Non-pigmented ciliary epithelial cell (primary cell): ENCODE results near the gene C6orf52.
"Not testable (repeated sequence)": the region's sequence is repeated elsewhere in the genome, so short reads cannot be mapped to it uniquely, and the experiment has no call there.

Source experiments
- DNase-seq: peaks from one replicate; pipeline ENCODE4 v3.0.0-alpha.2; 2010; ENCODE audit warnings: low read depth

C6orf52 gene

DNA sequence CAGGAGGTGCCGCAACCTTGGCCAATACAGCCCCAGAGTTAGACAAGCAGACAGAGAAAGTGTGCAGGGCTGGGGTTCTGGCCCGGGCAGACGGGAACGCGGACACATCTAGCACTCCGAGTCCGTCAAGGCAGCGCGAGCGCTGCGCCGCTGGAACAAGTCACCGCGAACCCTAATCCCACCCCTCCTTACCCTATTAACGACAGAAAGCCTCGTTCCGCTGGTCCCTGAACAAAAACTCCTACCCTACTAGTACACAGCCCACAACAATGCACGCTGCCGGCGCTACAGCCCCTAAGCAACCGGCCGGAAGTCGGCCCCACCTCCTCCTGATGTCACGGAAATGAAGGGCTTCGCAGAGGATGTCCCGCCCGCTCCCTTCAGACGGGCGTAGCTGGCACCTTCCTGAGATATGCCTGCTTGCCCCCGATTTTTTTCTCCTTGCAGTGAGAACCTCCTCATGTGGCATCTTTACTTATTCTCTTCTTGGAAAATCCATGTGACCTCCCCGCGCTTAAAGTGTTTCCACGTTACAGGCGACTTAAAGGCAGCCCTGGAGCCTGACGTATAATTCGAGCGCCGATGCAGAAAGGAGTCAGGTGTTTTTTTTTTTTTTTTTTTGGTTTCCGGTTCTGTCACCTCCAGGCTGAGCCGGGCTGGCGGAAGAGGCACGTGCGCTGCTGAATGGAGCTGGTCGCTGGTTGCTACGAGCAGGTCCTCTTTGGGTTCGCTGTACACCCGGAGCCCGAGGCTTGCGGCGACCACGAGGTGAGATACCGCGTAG is at the start of gene C6orf52, which contains the start of gene PAK1IP1:
Gene C6orf52, minus strand, starts transcription at position 315 of the 784 bp plus-strand sequence. CDS start 7,066 bp downstream, outside the sequence.
Gene PAK1IP1, plus strand, starts transcription at position 671 of the 784 bp plus-strand sequence. Its CDS starts 14 bp downstream, at position 685.
- DNase-seq, result peak; percentile 55

DNA sequence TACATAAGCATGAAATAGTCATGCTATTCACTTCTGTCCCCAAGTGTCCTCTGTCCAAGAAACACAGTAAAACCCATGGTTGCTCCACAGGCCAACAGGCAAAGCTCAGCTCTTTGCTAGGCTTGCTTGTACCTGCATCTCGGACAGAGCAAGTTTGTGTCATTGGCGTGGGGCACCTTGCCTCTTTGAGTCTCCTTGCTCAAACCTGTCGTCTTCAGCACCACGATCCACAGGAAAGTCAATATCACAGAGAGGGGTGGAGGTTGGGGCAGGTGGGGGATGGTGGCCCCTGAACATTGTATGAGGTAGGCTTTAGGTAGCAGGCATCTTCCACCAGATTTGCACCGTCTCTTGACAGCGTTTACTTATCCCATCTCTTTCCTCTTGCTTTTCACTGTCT is 49.1 kb upstream of the C6orf52 start:
- no peak for DNase-seq

DNA sequence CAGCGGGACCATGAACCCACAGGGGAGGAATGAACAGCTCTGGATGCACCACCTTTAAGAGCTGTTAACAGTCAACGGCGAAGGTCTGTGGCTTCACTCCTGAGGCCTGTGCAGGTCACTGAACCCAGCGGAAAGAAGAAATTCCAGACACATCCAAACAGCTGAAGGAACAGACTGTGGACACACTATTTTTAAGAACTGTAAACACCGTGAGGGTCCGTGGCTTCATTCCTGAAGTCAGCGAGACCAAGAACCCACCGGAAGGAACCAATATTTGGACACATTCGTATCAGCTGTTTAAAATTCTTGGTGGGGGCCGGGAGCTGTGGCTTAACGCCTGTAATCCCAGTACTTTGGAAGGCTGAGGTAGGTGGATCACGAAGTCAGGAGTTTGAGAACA is 47.8 kb upstream of the C6orf52 start:
- no peak for DNase-seq

DNA sequence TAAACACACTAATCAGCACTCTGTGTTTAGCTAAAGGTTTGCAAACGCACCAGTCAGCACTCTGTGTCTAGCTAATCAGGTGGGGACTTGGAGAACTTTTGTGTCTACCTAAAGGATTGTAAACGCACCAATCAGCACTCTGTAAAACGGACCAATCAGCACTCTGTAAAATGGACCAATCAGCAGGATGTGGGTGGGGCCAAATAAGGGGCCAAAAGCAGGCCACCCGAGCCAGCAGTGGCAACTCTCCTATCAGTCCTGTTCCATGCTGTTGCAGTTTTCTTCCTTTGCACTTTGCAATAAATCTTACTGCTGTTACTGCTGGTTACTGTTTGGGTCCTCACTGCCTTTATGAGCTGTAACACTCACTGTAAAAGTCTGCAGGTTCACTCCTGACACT is 47.2 kb upstream of the C6orf52 start:
- DNase-seq, result not testable (repeated sequence)

DNA sequence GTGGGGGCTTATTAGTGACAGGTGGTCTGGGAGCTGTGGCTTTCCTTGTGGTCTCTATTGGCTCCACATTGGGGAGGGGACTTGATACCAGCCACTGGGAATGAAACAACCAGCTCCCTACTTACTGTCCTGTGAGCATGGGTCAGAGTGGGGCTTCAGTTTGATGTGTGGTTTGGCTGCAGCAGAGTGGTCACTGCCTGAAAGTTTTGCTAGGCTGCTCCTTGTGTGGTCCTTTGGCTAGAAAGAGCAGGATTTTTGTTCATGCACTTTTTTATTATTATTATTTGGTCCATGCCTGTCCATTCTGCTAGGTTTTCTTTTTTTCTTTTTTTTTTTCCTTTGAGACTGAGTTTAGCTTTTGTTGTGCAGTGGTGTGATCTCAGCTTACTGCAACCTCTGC is 45.6 kb upstream of the C6orf52 start:
- DNase-seq, result no peak

DNA sequence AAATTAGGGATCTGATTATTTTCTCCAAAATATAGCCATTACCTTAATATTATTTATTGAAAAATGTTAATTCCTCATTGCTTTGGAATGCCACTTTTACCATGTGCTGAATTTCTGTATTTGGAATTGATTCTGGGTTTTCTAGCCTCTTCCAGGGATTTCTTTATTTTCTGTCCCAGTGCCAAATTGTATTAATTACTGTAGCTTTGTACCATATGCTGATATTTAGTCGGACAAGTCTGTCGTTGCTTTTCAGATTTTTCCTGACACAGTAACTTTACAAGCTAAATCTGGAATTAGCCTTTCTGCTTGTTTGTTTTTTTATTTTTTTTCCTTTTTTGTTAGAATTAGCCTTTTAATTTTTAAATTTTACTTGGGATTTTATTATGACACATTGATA is 42.3 kb upstream of the C6orf52 start:
- no peak for DNase-seq

DNA sequence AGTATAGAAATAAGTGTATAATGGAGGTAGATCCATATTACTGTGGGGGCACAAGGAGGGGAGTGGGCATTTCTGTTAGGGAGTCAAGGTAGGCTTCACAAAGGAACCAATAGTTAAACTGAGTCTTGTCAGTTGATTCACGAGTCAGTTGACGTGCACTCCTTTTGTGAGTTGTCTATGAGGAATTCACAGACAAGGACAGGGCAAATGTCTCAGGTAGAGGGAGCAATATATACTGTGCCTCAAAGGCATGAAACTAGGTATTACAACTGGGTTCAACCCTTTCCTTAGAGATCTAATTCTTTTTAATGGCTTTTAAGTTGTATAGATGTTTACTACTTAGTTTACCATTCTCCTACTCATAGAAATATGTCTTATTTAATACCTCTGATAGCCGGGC is 39.4 kb upstream of the C6orf52 start:
- no peak for DNase-seq

DNA sequence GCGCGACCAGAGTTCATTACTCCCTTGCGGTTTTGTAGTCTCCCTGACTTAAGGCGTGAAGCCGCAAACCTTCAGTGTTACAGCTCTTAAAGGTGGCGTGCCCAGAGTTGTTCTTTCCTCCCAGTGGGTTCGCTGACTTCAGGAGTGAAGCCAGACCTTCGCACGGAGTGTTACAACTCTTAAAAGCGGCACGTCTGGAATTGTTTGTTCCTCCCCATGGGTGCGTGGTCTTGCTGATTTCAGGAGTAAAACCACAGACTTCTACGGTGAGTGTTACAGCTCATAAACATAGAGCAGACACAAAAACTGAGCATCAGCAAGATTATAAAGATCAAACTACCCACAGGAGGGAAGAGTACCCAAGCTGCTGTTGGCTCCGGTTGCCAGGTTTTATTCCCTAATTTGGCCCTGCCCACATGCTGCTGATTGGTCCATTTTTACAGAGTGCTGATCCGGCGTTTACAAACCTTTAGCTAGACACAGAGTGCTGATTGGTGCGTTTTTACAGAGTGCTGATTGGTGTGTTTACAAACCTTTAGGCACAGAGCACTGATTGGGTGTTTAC is 38.8 kb upstream of the C6orf52 start:
- no peak for DNase-seq

DNA sequence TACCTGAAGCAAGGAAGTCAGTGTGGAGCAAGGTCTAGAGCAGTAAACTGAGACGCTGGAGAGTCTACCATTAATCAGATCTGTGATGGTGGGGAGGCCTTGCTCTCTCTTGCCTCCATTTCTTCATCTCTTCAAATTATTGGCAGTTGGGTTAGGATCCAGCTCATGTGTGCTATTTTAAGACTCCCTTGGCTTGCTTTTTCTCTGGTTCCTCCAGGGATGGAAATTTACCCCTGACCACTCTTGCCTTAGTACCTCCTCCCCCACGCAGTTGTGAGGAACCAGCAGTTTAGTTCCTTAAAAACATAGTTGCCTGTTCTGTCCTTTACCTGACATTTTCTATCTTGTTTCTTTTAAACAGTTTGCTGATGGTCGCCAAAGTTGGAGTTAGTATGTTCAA is 35.8 kb upstream of the C6orf52 start:
- DNase-seq, result no peak

DNA sequence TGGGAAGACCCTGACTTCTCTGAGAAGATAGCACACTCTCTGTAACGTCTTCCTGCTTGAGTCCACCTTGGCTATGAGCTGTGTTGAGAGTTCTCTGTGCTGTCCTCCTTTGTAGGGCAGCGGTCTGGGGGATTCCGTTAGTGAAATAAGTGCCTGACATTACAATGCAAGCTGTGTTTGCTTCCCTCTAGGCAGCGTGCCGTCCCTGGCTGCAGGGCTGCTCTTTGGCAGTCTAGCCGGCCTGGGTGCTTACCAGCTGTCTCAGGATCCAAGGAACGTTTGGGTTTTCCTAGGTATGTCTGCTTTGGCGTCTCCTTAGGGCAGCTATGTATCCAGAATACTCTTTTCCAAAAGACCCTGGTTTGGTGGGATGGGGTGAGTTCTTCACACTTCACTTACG is 31.3 kb upstream of the C6orf52 start:
- no peak for DNase-seq

DNA sequence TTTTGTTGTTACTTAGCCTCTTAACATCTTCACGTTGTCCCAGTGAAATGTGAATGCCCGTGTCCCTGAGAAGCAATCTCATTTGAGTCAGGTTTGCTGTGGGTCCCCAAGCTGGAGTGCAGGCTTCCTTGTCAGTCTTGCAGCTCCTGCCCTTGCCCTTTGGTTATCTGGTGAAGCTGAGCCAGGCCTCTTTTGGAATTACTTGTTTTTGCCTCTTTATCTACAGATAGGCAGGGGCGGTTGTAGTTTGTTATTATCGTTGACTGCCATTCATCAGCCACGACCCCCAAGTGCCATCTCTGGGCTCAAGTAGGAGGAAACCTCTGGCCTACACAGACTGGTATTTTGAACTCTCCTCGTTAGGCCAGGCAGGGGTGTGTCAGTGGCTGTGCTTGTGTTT is 30.6 kb upstream of the C6orf52 start:
- no peak for DNase-seq

DNA sequence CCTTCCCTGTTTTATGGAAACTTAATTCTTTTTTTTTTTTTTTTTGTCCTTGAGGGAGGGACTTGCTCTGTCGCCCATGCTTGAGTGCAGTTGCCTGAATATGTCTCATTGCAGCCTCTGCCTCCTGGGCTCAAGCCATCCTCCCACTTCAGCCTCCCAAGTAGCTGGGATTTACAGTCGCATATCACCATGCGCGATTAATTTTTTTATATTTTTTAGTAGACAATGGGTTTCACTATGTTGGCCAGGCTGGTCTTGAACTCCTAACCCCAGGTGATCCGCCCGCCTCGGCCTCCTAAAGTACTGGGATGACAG is 29.1 kb upstream of the C6orf52 start:
- no peak for DNase-seq

DNA sequence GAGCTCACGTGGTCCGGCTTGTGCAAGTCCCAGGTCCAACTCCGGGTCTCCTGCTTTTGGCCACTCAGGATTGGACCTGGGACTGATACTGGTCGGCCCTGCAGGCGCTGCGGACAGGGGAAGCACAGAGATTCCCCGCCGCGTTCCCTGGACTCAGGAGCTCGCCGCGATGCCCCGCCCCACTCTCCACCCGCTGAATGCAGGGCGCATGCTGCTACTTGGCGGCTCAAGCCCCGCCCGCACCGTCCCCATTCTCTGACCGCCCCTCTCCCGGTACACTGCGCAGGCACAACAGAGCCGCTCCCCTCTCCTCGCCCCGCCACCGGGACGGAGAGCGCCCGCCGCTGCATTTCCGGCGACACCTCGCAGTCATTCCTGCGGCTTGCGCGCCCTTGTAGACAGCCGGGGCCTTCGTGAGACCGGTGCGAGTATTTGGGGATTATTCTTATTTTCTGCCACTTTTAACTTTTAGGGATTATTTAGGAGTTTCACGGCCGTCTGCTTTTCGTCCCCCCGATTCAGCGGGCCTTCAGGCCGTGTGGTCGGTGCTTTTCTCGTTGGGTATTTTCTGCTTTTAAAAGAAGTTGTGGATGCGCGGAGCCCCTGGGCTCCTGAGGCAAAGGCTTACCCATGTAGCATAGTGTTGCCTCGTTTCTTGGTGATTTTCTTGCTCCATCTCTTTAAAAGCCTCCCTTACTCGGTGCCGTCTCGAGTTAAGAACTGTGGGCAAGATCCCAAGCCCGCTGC is 28.6 kb upstream of the C6orf52 start, which contains the start of gene TMEM14C:
Gene TMEM14C, plus strand, starts transcription at position 251 of the 747 bp plus-strand sequence. CDS start 1,544 bp downstream, outside the sequence.
- DNase-seq, result peak; percentile 89

DNA sequence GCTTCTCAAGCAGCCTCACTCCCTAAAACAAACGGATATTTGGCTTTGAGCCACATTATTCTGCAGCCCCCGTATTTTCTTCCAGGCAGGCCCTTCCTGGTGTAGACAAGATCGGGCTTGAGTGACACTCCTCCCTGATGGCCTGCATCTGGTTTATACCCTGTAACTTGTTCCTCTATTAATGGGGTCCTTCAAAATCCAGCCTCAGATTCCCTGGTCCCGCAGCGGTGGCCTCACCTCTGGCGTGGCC is 28.1 kb upstream of the C6orf52 start:
- DNase-seq, result no peak

DNA sequence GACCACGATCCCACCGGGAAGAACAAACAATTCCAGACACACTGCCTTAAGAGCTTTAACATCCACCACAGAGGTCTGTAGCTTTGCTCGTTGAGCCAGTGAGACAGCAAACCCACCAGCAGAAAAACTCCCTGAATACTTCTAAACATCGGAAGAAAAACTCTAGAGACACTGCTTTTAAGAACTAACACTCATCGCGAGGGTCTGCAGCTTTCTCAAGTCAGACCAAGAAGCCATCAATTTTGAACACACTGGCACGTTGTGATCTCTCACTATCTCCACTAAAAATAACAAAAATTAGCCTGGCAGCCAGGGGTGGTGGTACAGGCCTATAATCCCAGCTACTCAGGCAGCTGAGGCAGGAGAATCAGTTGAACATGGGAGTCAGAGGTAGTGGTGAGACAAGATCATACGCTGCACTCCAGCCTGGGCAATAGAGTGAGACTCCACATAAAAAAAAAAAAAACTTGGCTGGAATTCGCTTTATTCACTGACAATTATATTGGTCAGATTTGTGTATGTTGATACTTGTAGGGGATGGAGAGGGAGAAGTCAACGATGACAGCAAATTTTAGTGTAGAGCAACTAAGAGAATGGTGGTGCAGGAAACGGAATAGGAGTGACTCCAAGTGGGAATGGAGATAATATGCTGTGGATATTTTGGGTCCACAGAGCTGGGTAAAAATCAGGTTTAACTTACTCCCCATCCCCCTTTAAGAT is 27.6 kb upstream of the C6orf52 start:
- no peak for DNase-seq

DNA sequence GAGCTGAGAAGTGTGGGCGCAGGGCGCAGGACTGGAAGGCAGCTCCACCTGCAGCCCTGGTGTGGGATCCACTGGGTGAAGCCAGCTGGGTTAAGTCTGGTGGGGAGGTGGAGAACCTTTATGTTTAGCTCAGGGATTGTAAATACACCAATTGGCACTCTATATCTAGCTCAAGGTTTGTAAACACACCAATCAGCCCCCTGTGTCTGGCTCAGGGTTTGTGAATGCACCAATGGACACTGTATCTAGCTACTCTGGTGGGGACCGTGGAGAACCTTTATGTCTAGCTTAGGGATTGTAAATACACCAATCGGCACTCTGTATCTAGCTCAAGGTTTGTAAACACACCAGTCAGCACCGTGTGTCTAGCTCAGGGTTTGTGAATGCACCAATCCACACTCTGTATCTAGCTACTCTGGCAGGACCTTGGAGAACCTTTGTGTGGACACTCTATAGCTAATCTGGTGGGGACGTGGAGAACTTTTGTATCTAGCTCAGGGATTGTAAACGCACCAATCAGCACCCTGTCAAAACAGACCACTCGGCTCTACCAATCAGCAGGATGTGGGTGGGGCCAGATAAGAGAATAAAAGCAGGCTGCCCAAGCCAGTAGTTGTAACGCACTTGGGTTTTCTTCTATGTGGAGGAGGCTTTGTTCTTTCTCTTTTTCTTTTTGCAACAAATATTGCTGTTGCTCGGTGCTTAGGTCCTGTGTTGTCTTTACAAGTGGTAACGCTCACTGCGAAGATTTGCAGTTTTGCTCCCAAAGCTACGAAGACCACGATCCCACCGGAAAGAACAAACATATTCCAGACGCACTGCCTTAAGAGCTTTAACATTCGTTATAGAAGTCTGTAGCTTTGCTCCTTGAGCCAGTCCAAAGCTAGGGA is 26.8 kb upstream of the C6orf52 start:
- not testable (repeated sequence) for DNase-seq

DNA sequence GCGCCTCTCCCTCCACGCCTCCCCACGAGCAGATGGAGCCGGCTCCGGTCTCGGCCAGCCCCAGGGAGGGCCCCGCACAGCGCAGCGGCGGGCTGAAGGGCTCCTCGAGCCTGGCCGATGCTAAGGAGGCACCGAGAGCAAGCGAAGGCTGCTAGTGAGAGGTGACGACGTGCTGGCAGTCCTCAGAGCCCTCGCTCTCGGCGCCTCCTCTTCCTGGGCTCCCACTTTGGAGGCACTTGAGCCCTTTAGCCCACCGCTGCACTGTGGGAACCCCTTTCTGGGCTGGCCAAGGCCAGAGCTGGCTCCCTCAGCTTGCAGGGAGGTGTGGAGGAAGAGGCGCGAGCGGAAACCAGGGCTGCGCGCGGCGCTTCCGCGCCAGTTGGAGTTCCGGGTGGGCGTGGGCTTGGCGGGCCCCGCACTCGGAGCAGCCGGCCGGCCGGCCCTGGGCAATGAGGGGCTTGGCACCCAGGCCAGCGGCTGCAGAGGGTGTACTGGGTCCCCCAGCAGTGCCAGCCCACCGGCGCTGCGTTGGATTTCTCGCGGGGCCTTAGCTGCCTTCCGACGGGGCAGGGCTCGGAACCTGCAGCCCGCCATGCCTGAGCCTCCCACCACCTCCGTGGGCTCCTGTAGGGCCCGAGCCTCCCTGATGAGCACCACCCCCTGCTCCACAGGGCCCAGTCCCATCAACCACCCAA is 26.0 kb upstream of the C6orf52 start:
- DNase-seq, result no peak

DNA sequence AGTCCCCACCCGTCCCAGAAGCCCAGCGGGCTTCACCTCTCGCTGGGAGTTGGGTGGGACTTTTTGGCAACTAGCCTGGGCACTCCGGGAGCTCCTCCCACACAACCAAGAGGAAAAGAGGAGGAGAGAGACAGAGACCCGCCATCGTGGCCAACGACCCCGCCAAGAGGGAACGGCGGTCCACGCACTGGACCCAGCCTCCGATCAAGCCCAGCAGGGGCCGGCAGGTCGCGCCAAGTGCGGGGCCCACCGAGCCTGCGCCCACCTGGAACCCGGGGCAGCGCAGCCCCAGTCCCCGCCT is 25.5 kb upstream of the C6orf52 start:
- no peak for DNase-seq

DNA sequence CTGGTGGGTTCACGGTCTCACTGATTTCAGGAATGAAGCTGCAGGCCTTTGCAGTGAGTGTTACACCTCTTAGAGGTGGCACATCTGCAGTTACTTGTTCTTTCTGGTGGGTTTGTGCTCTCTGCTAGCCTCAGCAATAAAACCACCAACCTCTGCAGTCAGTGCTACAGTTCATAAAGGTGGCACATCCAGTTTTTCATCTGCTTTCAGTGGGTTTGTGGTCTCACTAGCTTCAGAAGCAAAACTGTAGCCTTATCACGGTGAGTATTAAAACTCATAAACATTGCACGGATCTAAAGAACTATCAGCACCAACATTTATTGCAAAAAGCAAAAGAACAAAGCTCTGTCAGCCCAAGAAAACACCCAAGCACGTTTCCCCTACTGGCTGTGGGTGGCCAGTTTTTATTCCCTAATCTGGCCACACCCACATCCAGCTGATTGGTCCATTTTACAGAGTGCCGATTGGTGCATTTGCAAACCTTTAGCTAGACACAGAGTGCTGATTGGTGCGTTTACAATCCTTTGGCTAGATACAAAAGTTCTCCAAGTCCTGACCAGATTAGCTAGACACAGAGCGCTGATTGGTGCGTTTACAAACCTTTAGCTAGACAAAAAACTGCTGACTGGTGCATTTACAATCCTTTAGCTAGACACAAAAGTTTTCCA is 25.0 kb upstream of the C6orf52 start:
- no peak for DNase-seq

DNA sequence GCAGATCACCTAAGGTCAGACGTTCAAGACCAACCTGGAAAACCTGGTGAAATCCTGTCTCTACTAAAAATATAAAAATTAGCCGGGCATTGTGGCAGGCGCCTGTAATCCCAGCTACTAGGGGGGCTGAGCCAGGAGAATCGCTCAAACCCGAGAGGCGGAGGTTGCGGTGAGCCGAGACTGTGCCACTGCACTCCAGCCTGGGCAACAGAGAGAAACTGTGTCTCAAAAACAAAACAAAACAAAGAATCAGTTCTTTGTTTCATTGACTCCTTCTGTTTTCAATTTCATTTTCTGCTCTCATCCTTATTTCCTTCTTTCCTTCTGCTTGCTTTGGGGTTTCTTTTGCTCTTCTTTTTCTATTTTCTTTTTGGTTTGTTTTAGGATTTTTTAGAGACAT is 19.5 kb upstream of the C6orf52 start:
- DNase-seq, result no peak

DNA sequence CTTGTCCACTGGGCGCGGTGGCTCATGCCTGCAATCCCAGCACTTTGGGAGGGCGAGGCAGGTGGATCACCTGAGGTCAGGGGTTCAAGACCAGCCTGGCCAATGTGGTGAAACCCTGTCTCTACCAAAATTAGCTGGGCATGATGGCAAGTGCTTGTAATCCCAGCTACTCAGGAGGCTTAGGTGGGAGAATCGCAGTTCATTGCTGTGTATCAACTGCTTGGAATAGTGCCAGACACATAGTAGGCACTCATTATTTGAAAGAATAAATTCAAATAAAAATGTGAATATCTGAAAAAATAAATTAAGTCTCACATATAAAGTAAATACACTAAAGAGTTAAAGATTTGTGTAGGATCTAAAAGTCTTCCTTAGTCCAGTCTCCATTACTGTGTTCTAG is 2.2 kb upstream of the C6orf52 start:
- no peak for DNase-seq
